Activated T-cell treated with anti-CD3 and anti-CD28 coated beads for 4 hours (primary cell): ENCODE results near the gene H2AZ1.
A peak's percentile ranks its signal among the peaks of the same experiment; 100 is the strongest.
"Not testable (repeated sequence)": the region's sequence is repeated elsewhere in the genome, so short reads cannot be mapped to it uniquely, and the experiment has no call there.

Experiments used
- DNase-seq: peaks from one replicate; pipeline ENCODE4 v3.0.0-alpha.2; 2020

Gene H2AZ1

DNA sequence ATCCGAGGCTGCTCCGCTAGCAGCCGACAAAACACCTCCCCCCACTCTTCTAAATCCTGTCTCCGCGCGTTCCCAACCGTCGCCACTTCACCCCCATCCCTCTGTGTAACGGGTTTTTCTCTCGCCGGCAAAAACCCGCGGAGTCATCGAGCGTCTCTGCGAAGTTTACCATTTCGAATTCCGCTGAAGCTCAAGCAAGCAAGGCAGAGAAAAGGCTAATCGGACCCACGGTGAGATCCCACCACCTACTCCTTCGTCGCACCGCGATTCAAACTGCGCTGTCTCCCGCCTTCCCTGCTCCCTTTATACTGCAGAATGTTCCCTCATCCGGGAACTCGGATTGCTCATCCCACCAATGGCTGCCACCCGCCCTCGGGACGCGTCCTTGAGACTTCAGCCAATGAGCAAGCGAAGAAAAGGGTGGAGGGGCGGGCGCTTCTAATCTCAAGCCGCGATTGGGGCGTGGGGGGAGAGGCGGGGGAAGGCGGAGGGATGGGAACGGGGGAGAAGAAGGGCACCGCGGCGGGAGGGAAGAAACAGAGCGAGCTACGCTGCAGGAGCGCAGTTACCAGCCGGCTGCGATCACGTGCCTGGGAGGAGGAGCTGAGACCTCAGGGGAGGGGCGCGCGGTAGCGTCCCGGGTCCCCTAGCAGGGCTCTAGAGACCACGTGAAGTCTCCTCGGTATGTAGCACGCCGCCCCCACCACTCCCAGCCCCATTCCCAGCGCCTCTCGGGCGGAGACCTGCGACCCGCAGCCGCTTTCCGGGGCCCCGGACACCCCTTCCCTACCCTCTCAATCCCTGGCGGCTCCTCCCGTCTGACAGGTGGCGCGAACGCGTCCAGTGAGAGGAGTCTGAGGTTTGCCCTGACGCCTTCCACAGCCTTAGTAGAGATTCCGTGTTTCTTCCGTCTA, at the start of gene H2AZ1:
H2AZ1 (minus strand) TSS at position 277 of the 914 bp plus-strand sequence; CDS start at position 172, 105 bp downstream.
- DNase-seq, result peak; percentile 97

DNA sequence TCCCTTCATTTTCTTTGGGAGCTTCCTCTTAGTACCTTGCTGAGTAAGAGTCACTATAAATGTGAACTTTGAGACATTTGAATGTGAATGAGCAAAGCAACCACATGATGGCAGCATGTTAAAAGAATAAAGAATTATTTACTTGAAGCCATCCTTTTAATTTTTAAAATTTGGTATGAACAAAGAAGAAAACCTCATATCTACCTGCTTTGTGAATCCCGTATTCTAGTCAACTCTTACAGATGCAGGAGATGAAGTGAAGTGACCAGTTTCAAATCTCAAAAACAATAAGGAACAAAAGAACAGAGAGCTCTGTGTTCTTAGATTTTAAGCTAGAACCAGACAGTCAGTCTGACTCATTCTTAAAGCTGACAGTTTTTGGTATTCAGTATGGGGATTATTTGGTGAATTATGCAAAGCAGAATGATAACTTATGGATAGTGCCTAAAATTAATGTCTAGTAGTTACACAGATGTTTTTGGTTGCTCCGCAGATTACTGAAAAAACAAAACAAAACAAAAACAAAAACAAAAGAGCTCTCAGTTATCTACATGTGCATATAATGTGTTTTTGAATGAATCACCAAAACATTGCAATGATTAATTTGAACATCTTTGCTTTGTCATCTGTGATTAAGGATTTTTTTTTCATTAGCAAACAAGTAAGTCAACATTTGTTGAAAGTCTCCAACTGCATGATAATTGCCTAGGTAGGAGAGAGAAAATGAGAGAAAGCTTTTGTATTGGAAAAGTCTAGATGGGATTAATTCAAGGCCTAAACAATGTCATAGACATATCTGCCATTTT, 48.2 kb upstream of the H2AZ1 start:
- no peak for DNase-seq

DNA sequence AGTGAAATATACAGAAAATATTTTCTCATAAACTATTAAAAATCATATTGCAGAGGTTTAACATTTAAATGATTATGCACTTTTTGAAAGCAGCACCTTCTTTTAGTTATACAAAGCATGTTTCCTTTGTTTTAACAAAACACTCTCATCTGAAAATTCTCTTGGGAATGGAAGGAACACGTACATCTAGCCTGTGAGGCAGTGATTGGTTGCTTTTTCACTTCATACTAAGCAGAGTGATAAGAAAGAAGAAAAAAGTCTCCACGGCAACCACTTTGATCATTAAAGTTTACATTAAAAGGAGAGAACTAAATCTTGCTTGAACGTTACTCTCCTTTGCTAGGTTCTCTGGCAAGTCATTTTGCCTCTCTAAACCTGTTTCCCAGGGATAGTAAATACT, 41.7 kb upstream of the H2AZ1 start:
- DNase-seq, result no peak

DNA sequence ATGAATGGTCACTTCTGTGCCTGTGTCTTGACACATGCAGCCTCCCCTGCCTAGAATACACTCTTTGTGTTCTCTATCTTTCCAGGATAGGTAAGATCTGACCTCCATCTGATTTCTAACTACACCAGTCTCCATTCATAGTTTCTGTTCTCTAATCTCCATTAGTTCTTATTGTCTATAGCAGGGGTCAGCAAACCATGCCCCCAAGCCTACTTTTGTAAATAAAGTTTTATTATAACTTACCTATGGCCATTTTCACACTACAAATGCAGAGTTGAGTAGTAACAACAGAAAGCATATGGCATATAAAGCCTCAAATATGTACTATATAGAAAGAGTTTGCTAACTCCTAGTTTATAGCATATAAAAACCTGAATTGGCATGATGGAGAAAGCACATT, 37.6 kb upstream of the H2AZ1 start:
- DNase-seq, result no peak

DNA sequence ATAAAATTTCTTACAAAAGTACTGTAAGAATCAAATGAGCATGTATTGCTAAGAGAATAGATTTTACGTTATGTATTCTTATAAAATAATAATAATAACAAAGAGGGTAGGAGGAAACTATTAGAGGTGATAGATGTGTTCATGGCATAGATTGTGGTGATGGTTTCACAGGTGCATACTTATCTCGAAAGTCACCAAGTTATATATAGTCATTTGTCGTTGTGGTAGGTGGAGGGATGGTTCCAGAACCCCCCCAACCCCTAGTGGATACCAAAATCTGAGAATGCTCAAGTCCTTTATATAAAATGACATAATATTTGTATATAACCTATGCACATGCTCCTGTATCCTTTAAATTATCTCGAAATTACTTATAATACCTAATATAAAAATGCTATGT, 36.7 kb upstream of the H2AZ1 start:
- DNase-seq, result no peak

DNA sequence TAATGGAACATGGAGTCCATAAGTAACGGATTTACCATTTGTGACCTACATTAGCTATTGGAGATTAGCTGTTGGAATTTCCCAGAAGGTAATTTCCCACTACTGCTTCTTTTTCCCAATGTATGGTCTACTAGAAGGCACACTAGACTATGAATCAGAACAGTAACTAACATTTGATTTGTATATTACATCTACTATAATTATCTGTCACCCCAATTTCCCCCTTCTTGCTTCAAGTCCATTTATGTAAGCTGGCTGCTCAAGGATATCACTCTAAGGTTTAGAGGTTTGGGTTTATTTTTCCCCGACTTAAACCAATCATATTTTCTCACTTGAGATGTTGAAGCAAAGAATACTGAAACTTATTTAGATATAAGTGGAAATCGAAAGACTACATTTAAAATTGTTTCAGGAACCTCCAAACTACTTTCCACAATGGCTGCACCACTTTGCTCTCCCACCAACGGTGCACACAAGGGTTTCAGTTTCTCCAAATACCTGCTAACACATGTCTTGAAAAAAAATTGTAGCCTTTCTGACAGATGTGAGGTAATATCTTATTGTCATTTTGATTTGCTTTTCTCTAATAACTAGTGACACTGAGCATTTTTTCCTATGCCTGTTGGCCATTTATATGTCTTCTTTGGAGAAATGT, 33.3 kb upstream of the H2AZ1 start:
- no peak for DNase-seq

DNA sequence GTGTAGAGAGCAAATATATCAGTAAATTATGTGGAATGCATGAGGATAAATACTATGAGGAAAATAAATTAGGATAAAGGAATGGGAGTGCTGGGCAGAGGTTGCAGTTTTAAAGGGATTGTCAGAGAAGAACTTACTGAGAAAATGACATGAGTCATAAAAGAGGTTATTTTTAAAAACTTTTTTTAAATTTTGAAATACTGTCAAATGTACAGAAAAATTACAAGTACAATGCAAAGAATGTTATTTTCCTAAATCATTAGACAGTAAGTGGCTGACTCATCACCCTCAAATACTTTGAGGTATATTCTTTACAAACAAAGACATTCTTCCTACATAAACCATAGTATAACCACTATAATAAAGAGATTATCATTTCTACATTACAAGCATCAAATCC, 29.8 kb upstream of the H2AZ1 start:
- DNase-seq, result no peak

DNA sequence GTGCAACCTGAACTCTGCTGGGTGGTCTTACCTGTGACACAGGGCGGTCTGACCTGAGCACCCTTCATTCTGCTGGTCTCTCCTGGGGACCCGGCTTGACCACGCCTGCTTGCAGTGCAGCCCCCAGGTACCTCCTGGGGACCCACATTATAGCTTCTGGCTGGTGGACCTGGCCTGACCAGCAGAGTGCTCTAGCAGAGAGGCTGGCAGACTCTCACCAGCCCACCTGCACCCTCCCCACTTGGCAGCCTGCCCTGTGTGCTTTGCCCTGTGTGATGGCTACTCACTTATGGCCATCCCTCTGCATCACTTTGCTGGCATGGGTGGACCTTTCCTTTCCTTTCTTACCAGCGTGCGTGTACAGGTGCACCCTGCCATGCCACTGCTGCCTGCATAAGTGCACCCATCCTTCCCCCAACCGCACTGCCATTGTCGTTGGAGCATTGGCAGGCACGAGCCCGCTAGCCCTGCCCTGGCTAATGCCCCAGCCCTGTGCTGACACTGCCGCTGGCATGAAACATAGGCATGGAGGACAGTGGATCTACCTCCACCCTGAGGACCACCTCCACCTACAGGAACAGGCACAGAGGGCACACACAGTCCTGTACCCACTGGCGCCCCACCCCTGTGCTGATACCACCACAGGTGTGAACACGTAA, 21.5 kb upstream of the H2AZ1 start:
- DNase-seq, result no peak

DNA sequence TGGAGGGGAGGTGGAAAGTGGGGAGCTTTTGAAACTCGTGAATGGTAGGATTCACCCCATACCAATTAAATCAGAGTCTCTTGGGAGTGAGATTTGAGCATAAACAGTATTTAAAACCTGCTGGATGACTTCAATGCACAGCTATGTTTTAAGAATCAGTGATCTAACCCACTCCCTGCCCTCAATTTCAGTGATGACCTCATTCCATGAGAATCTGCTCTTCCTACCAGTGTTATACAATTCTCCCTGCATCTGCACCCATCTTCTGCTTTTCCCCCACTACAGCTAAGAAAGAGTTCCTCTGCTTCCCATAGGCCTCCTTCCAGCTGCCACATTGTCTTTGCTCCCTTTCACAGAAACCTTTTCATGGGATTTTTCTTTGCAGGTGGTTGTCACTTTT, 18.3 kb upstream of the H2AZ1 start:
- DNase-seq, result no peak

DNA sequence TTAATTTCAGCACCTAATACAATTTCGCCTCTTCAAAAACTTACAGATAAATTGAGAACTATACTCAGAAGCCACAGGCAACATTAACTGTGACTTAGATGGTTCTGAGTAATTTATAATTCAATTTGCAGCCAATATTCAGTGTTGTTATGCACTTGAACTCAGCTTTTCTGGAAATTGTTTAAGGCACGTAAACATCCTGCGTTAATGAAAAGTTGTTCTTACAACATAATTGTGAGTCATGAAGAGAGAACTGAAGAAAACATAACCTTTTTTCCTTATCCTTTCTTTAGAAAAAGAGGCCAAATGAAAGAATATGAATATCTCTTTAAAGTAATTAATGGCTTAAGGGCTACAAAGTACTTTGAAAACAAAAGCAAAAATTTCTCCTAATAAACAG, 16.6 kb upstream of the H2AZ1 start:
- no peak for DNase-seq

DNA sequence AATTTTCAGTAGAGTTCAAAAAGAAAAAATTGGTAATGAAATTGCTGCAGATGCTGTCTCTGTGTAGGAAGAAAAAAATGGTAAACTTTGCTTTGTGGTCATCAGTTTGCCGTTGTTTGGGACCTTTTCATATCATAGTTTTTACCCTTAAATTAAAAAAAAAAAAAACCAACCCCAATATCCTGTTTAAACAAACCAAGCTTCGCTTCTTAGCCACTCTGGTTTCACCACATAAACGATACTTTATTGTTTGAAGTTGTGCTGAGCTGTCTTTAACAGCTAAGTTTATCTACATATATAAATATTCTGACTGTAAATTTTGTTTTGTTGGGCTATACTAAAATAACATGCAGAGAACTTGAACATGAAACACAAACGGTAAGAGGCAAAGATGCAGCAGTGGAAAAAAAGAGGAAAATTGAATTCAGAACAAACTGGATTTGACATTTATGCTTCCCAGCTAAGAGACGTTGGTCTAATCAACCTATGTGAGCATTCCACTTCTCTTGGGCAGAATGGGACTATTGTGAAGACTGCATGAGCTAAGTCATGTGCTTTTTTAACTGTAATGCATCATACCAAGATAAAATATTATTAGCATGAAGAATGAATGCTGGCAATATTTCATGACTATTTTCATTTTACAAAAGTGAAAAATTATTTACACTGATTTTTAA, 15.7 kb upstream of the H2AZ1 start:
- DNase-seq, result no peak

DNA sequence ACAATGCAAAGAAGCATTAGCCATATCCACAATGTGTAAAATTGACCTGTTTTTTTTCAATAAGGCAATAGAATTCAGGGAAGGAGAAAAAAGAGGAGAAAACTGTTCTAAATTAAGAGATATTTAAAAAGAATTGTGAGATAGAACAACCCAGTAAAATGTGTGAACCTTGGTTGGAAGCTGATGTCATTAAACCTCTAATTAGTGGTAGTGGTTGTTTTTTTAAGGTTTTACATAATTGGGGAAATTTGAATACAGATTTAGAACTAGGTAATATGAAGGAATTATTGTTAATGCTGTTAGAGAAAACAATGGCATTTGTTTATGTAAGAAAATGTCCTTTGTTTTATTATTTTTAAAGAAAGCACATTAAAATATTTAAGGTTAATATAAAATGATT, 15.1 kb upstream of the H2AZ1 start:
- DNase-seq, result no peak

DNA sequence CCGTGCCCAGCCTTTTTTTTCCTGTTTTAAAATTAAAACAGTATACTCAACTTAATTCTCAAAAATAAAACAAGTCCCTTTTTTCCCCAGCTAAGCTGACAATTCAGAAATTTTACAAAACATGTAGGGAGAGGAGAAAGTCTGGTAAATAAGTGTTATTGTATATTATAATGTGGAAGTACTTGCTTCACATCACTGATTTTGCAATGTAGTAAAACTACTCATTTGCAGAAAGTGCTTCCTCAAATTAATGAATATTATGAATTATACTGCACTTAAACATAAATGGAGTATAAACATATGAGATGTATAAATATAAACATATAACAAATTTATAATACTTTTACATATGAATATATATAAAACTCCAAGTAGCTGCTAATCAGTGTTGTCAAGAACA, 11.6 kb upstream of the H2AZ1 start:
- DNase-seq, result no peak

DNA sequence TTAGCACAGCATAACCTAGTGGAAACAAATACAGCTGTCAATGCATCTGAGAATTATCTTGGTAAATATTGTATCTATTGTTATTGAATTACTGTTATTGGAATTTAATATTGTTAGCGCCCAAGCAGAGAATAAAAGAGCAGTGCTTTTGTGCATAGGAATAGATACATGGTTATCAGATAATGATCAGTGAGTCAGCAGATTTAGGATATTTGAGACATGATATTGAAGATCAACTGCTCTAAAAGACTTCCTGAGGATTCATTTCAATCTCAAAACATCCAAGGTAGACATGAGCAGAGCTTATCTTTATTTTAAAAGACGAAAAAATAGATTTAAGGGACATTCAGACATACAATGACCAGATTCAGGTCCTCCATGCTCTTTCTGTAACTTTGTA, 10.6 kb upstream of the H2AZ1 start:
- DNase-seq, result no peak

DNA sequence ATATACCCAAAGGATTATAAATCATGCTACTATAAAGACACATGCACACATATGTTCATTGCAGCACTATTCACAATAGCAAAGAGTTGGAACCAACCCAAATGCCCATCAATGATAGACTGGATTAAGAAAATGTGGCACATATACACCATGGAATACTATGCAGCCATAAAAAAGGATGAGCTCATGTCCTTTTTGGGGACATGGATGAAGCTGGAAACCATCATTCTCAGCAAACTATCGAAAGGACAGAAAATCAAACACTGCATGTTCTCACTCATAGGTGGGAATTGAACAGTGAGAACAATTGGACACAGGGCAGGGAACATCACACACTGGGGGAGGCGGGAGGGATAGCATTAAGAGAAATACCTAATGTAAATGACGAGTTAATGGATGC, 8.1 kb upstream of the H2AZ1 start:
- not testable (repeated sequence) for DNase-seq

DNA sequence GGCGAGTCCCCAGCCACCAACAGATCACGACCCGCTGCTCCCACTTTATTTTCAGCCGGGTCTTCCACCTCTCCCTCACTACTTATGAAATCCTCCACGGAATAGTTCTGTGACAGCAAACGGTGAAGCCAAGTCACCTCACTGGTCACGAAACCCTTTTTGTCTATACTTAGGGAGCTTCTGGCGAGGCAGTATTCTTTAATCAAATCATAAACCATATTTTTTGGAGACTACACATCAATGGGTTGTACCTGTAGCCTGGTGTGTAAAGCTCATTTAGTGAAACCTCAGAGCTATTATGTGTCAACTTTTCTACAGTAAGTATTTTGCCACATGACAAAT, 809 bp upstream of the H2AZ1 start:
- DNase-seq, result no peak

DNA sequence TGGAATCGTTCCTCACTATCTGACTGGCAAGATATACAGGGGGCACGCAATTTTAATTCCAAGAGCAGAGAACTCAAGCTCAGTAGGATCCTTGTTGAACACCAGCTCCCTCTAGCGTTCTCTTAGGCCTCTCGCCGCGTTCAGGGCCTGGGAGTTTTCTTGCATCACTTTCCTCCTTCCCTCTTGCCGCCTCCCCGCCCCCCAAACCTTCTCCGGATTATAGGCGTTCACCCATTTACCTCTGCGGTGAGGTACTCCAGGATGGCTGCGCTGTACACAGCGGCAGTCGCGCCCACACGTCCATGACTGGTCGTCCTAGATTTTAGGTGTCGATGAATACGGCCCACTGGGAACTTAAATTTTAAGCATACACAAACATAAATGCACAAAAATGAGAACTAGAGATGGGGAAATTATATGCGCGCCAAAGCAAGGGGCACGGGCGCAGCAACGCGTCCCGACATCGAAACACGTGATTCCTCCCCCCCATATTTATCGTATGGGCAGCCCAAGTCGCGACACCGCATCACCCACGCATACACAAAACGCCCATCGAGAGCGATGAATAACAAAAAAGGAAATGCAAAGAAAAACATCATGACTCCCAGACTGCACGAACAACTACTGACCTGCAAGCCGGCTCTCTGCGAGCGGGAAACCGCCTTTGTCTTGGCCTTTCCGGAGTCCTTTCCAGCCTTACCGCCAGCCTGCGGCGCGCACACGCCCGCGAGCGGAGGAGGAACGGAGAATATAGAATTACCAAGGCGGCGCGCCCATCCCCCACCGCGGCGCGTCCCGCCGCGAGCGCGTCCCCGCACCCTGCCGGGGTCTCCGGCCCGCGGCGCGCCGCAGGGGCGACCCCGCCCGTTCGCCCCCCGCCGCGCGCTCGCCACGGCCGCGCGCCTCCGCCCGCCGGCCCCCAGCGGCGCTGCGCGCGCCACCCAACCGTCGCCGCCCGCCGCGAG, 759 bp downstream of the H2AZ1 start:
- peak; percentile 83 for DNase-seq

DNA sequence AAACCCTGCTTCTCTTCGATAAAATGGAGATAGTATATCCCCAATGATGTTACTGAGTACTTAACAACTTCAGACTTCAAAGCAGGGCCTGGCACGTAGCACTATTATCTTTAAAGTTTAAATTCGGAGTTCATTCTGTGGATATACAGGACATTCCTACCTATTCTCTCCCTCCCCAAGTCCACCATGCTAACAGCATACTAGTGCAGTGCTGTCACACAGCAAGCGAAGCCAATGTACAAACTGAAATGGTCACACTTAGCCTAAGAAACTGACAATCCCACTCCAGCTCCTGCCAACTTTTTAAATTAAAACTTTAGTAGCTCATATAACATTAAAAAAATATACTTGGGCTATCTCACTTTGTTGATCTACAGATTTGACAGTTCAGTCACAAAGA, 2.5 kb downstream of the H2AZ1 start:
- DNase-seq, result no peak

DNA sequence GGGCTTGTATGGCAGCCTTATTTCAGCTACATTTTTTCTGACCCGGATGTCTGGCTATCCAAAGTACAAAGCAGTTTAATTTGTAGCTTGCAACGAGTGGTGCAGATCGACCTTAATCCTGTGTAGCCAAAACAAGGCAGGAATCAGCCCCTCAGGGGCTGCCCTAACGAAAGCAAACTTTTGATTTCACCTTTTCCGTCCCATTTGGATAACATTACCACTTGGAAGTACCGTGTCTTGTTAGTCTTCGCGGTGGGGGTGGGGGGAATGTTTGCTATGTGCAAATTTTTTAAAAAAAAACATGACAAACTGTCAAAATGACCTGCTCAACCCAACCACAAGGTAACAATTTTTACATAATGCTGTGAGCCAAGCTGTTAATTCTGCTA, 2.9 kb downstream of the H2AZ1 start:
- DNase-seq, result no peak

DNA sequence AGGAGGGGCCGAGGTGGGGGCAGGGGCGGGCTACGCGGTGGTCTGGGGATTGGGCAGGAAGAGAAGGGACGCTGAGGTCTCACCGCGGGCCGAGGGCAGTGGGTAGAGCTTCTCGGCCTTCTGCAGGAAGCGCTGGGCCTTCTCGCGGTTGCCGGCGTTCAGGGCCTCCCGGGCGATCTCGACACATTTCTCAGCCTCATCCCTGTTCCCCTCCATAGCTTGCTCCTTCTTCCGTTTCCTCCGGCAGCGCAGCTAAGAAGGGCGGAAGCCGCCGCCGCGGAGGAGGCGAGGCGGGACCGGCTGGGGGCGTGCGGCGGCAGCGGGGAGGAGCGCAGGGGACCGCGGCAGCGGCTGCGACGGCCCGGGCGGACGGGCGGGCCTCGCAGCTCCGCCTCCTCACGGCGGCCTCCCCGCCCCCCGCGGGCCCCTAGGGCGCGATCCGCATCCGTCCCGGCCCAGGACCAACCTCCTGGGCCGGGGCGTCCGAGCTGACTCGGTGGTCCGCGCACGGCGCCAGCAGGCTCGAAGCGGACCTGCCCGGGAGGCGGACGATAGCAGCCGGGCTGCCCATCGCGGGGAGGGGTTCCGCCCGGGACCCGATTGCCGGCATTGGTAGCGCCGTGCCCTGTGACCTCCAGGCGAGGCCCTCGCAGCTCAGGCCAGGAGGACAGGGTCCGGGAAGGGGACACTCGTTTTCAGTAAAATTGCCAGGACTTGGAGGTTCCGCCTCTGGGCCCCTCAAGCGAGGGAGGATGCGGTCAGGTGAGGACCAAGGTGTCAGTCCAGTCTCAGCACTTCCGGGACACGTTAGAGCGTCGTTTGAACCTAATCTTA, 3.5 kb downstream of the H2AZ1 start, which contains the start of gene DNAJB14:
DNAJB14 (minus strand) TSS at position 263 of the 834 bp plus-strand sequence; CDS start at position 216, 47 bp downstream.
- peak; percentile 63 for DNase-seq
